HPDE6-E6E7 (cell line): ENCODE measurements around the gene DNAJC30.
"Not testable (repeated sequence)": the region's sequence is repeated elsewhere in the genome, so short reads cannot be mapped to it uniquely, and the experiment has no call there.

Experiments used
- DNase-seq: peaks from one replicate; pipeline ENCODE4 v3.0.0; 2011; ENCODE audit warnings: missing footprints; ENCODE audit errors: extremely low spot score

DNAJC30 gene

GRCh38 chr7:73683056-73683787, at the start of gene DNAJC30, which contains the start of gene BUD23:
DNAJC30 (minus strand) TSS chr7:73683453; CDS start chr7:73683423, 30 bp downstream.
BUD23 (plus strand) TSS chr7:73683597; CDS start chr7:73683626, 29 bp downstream.
- peak; percentile 97 for DNase-seq

- no peak for DNase-seq
Observed at GRCh38 chr7:73732397-73732796, 49.1 kb upstream of the DNAJC30 start.

GRCh38 chr7:73730485-73730884, 47.2 kb upstream of the DNAJC30 start:
- DNase-seq, result no peak

GRCh38 chr7:73728551-73728950, 45.3 kb upstream of the DNAJC30 start:
- DNase-seq, result no peak

GRCh38 chr7:73727952-73728351, 44.7 kb upstream of the DNAJC30 start:
- no peak for DNase-seq

GRCh38 chr7:73726083-73726466, 42.8 kb upstream of the DNAJC30 start:
- no peak for DNase-seq

- DNase-seq, result no peak
Observed at GRCh38 chr7:73723813-73724212, 40.6 kb upstream of the DNAJC30 start.

- no peak for DNase-seq
Observed at GRCh38 chr7:73722785-73723184, 39.5 kb upstream of the DNAJC30 start.

- DNase-seq, result not testable (repeated sequence)
Observed at GRCh38 chr7:73722182-73722581, 38.9 kb upstream of the DNAJC30 start.

GRCh38 chr7:73721377-73721817, 38.1 kb upstream of the DNAJC30 start:
- DNase-seq, result no peak

GRCh38 chr7:73720443-73720842, 37.2 kb upstream of the DNAJC30 start:
- not testable (repeated sequence) for DNase-seq

- no peak for DNase-seq
Observed at GRCh38 chr7:73719806-73720169, 36.5 kb upstream of the DNAJC30 start.

GRCh38 chr7:73718905-73719805, 35.9 kb upstream of the DNAJC30 start, which contains the start of gene STX1A:
STX1A (minus strand) TSS chr7:73719669; CDS start chr7:73719631, 38 bp downstream.
- peak; percentile 74 for DNase-seq

GRCh38 chr7:73718438-73718881, 35.2 kb upstream of the DNAJC30 start:
- no peak for DNase-seq

GRCh38 chr7:73717991-73718405, 34.7 kb upstream of the DNAJC30 start:
- peak; percentile 84 for DNase-seq

- DNase-seq, result no peak
Observed at GRCh38 chr7:73717025-73717807, 34.0 kb upstream of the DNAJC30 start.

- no peak for DNase-seq
Observed at GRCh38 chr7:73716318-73716890, 33.2 kb upstream of the DNAJC30 start.

- DNase-seq, result peak; percentile 100
Observed at GRCh38 chr7:73715648-73716317, 32.5 kb upstream of the DNAJC30 start.

GRCh38 chr7:73713319-73713718, 30.1 kb upstream of the DNAJC30 start:
- not testable (repeated sequence) for DNase-seq

- DNase-seq, result no peak
Observed at GRCh38 chr7:73712773-73713172, 29.5 kb upstream of the DNAJC30 start.
